HG02610 (cell line): Measurements from ENCODE around the gene SIAE.
"Not testable (repeated sequence)": the region's sequence is repeated elsewhere in the genome, so short reads cannot be mapped to it uniquely, and the experiment has no call there.

Experiments
- ATAC-seq: cut with Tn5 transposase; IDR thresholded peaks from one replicate; pipeline ENCODE4 v1.9.1; 2021; ENCODE audit warnings: mild to moderate bottlenecking, moderate library complexity; ENCODE audit not compliant: unreplicated experiment

SIAE gene

DNA sequence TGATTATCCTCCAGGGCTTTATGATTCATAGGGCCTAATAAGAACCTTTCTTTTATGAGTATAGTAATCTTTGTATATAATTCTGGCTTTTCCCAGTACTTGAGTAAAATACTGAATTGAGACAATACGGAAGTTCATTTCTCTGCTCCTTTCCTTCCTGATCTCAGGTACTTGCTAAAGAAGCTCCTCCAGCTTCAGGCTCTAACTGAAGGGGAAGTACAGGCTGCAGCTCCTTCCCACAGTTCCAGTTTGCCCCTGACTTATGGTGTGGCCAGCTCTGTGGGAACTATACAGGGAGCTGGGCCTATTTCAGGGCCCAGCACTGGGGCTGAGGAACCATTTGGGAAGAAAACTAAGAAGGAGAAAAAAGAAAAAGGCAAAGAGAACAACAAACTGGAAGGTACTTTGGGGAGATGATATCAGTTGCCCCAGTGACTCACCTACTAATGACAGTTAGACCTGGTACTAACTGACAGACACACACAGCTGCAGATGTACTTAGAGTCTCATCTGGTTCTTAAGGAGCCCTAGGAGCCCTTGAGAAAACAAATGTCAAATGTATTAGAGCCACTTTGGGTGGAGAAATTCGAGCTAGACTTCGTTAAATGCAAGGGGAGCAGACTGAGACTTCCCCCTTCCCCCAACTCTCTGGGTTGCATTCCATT lies 47.9 kb downstream of the SIAE start:
- ATAC-seq = no peak

DNA sequence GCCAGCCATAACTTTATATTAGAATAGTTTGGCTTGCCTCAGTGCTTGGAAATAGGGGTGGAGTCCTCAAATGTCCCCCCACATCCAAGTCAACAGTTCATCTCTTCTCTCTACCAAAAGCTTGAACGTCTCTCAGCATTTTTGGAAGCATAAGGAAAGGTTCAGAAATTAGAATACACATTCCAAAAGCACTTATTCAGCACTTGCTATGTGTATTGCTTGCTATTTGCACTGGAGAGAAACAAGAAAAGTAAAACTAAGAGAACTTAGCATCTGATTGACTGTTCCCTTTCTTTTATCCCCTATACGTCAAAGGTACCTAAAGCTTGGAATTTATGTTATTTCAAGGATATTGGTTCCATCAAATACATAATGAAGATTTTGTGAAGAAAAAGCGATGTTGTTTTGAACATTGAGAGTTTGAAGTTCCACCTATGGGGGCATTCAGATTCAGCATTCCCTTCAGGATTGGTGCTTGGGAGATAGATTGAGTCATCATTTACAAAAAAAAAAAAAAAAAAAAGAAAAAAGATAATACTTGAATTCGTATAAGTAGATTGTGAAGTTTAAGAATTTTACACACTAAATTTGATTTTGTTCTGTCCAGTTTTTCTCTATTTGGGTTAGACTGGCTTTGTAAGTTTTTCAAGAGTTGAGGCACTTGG lies 49.5 kb downstream of the SIAE start:
- ATAC-seq = no peak

DNA sequence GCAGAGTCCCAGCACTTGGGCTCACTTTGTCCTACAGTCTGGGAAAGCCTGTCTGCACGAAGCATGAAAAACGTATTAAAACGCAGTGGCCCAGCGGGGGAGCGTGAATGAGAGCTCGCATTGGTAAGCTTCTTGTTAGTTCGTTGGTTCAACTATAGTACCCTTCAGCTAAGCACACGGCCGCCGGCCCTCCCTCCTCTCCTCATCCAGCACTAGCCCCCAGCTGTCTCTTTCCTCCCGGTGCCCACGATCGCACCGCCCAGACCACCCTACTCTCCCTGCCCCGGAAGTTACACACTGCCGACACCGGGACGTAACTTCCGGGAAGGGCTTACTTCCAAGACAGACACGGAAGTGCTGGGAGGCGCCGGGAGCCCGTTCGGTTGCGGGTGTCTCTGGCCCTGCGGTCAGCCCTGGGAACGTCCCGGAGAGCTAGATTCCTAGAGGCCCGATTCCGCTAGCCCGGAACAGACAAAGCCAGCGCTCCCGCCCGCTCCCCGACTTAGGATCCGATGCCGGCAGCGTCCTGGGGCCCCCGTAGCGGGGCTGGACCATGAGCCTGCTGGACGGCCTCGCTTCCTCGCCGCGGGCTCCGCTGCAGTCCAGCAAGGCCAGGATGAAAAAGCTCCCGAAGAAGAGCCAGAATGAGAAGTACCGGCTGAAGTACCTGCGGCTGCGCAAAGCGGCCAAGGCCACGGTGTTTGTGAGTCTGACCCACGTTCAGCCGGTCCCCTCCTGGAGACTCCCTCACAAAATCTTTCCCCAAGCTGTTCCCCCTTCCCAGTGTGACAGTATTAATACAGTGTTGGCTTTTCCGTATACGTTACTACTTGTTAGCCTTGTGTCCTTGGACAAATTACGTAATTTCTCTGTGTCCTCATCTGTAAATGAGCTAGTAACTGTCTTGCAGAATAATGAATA lies 50.7 kb downstream of the SIAE start, which contains the start of gene TBRG1:
Gene TBRG1 (plus strand): TSS at position 334 of the 921 bp plus-strand sequence. CDS start 220 bp downstream, at position 554.
- peak; percentile 98 for ATAC-seq

DNA sequence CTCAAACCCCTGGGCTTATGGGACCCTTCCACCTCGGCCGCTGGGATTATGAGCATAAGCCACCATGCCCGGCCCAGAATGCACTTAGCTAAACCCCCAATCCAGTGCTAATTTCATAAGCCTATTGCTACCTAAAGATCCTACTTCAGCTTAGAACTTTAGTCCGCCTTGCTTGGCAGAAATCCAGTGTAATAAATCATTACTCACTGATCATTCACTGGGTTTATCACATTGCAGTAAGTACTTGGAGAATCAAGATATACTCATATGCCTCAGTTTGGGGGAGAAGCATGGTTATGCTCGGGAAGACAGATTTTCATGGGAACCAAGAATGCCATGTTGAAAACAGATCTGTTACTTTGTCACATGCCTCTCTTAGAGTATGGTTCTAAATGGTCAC lies 54.7 kb downstream of the SIAE start:
- ATAC-seq = no peak

GRCh38 chr11:124612567-124613246 lies 60.8 kb downstream of the SIAE start:
- ATAC-seq = no peak

DNA sequence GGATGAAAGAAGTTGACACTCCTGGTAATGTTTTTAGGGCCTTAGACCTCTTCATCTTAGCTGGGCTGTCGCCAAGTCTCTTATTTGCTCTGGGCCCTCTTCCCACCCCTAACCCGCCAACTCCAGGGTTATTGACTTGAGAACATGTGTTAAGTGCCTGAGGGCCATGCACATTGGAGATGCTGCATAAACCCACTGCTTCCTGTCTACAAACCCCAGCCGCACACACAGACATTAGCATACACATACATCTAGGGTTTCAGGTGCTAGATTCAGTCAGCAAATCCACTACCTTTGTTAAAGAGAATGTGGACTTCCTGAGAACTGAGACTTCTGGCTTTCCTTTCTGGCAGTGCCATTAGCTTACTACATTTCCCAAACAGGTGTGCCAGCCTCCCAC lies 61.5 kb downstream of the SIAE start:
- peak; percentile 54 for ATAC-seq

- no peak for ATAC-seq
Observed at GRCh38 chr11:124611064-124611463, 62.5 kb downstream of the SIAE start, which contains the start of gene PANX3. PANX3 (plus strand) TSS chr11:124611428; CDS start chr11:124611557, 129 bp downstream.

- no peak for ATAC-seq
Observed at GRCh38 chr11:124610295-124610694, 63.2 kb downstream of the SIAE start.

DNA sequence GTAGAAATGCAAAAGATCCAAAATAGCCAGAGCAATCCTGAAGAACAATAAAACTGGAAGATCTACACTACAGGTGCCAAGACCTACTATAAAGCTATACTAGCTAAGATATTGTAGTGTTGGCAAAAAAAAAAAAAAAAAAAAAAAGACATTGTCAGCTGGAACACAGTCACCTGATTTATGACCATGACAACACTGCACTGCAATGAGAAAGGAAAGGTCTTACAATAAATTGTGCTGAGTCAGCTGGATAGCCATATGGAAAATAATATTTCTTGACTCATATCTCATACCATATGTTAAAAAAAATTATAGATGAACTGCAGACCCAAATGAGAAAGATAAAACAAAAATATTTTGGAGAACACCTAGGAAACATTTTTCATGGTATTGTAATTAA lies 65.4 kb downstream of the SIAE start:
- ATAC-seq = no peak

- no peak for ATAC-seq
Observed at GRCh38 chr11:124605719-124606118, 67.8 kb downstream of the SIAE start.

GRCh38 chr11:124602723-124603122 lies 70.8 kb downstream of the SIAE start:
- ATAC-seq = not testable (repeated sequence)

DNA sequence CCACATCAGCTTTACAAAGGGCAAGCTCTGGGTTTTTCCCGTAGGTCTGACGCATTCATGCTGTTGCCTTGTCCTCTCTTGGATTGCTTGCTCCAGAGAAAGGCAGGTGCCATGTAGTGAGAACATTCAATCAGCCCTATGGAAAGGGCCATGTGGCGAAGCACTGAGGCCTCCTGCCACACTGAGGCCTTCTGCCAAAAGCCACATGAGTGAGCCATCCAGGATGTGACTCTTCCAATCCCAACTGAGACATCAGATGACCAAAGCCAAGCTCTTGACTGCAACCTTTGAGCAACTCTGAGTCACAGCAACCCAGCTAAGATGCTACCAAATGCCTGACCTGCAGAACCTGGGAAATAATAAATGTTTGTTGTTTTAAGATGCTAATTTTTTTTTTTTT lies 71.3 kb downstream of the SIAE start:
- ATAC-seq = no peak

DNA sequence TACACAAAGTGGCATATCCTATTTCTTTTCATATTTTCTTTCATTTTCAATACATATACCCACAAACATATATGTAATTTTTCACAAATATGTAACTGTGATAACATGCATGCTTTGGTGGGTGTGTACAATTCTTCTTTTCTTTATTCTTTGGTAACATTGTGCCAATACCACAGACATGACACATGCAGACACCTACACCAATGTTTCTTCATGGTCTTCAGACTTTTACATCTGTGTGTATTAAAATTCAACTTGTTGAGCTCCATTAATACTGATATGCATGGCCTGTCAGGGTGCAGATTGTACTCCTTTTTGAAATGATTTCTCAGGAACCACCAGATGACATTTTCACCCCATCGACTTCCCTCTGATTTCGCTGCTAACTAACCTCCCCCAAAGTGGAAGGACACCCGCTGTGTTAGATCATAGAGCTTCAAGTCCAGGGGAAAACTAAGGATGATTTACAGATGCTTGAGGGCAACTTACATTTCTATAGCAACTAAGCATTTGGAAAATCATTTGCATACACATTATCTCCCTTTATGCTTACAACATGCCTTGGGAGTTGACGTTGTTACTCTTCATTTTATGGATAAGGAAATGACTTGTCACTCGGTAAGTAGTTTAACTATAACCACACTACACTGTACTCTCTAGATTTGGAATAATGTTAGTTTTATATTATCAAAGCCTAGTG lies 72.8 kb downstream of the SIAE start:
- ATAC-seq = no peak

- no peak for ATAC-seq
Observed at GRCh38 chr11:124597626-124598025, 75.9 kb downstream of the SIAE start.

DNA sequence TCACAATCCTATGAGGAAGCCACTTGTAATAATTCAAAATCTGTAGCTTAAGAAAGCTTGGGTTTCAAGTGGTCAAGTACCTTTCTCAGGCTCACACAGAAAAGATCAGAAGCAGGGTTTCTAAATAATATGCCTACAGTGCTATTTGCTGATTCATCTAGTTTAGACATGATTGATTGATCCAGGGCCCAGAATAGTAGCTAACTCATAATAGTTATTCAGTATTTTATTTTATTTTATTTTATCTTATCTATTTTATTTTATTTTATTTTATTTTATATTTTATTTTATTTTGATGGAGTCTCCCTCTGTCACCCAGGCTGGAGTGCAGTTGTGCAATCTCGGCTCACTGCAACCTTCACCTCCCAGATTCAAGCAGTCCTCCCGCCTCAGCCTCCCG lies 78.2 kb downstream of the SIAE start:
- no peak for ATAC-seq

- ATAC-seq = no peak
Observed at GRCh38 chr11:124592627-124593026, 80.9 kb downstream of the SIAE start.

DNA sequence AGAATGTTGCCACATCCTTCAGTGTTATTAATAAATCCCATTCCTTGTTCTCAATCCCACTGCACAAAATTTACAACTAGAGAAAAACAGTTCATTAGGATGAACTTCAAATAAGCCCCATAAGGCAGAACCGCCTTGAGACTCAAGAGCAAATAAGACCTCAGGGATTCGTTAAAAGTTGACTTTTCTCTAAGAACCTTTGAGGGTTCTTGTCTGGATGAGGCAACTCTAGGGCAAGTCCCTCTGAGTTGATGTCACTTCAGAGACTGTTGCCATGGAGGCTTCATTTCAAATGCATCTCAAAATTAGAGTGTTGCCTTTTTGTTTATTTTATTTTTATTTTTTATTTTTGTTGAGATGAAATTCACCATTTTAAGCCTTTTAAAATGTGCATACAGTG lies 82.1 kb downstream of the SIAE start:
- no peak for ATAC-seq

GRCh38 chr11:124586238-124586860 lies 87.2 kb downstream of the SIAE start:
- peak; percentile 57 for ATAC-seq

- ATAC-seq = no peak
Observed at GRCh38 chr11:124584681-124585372, 88.7 kb downstream of the SIAE start.
